Gastroesophageal sphincter (tissue), 3 donors: ENCODE measurements around the gene ZNF611.

Source experiments
- CTCF ChIP-seq, 4 experiments: fragments of 200-600 bp in 2 of 4; fragments of 450-650 bp in 2 of 4; sonication (generic) in 1 of 4; IDR thresholded peaks; one replicate each; pipeline ENCODE4 v1.5.1; 2017 to 2019; ENCODE audit warnings: antibody characterized with exemption in 4 of 4, mild to moderate bottlenecking in 2 of 4, moderate library complexity in 2 of 4
- POLR2A ChIP-seq, 2 donors: fragments of 450-650 bp; IDR thresholded peaks; one replicate each; pipeline ENCODE4 v1.6.1; 2017; ENCODE audit warnings: antibody characterized with exemption in 2 of 2, mild to moderate bottlenecking in 2 of 2, moderate library complexity in 1 of 2
- POLR2AphosphoS5 ChIP-seq: sonication (generic); formaldehyde crosslinking; IDR thresholded peaks from one replicate; pipeline ENCODE4 v1.6.1; 2017; ENCODE audit warnings: antibody characterized with exemption

- TF ChIP-seq CTCF (IDR thresholded peaks at IDR 0.05) (no peak), POLR2A (IDR thresholded peaks at IDR 0.05) (no peak), POLR2AphosphoS5 (no peak)
These were observed 12.5 kb downstream of the ZNF611 start for GRCh38 chr19:52722062-52723003.
